OCI-LY1 (cell line): ENCODE results near the gene VWA2.

Experiments used
- EZH2 ChIP-seq: fragments of 200-600 bp; sonication (generic), shearing (Covaris generic); IDR thresholded peaks from 2 replicates; pipeline ENCODE4 v1.8.0; 2017; ENCODE audit warnings: borderline replicate concordance, mixed run types, mild to moderate bottlenecking, antibody characterized with exemption, low read length, moderate library complexity, mixed read lengths
- TF ChIP-seq, protein P1 (sequence below): fragments of 200-600 bp; sonication (generic), shearing (Covaris generic); IDR thresholded peaks from 2 replicates; pipeline ENCODE4 v1.5.1; 2017; ENCODE audit warnings: mild to moderate bottlenecking, antibody characterized with exemption, low read length, moderate library complexity, mixed read lengths

DNA sequence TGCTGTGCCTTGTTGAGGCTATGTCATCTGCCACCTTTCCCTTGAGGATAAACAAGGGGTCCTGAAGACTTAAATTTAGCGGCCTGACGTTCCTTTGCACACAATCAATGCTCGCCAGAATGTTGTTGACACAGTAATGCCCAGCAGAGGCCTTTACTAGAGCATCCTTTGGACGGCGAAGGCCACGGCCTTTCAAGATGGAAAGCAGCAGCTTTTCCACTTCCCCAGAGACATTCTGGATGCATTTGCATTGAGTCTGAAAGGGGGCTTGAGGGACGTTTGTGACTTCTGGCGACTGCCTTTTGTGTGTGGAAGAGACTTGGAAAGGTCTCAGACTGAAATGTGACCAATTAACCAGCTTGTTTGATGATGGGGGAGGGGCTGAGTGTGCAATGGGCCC, 52.5 kb downstream of the VWA2 start:
- TF ChIP-seq, protein P1, sequence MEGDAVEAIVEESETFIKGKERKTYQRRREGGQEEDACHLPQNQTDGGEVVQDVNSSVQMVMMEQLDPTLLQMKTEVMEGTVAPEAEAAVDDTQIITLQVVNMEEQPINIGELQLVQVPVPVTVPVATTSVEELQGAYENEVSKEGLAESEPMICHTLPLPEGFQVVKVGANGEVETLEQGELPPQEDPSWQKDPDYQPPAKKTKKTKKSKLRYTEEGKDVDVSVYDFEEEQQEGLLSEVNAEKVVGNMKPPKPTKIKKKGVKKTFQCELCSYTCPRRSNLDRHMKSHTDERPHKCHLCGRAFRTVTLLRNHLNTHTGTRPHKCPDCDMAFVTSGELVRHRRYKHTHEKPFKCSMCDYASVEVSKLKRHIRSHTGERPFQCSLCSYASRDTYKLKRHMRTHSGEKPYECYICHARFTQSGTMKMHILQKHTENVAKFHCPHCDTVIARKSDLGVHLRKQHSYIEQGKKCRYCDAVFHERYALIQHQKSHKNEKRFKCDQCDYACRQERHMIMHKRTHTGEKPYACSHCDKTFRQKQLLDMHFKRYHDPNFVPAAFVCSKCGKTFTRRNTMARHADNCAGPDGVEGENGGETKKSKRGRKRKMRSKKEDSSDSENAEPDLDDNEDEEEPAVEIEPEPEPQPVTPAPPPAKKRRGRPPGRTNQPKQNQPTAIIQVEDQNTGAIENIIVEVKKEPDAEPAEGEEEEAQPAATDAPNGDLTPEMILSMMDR, result no peak
- TF ChIP-seq EZH2, result no peak
